Astrocyte of the cerebellum (primary cell): ENCODE measurements around the gene CHST11.

Experiments
- DNase-seq: peaks from one replicate; pipeline ENCODE4 v3.0.0-alpha.2; 2011; ENCODE audit warnings: low read depth
- H3K4me3 ChIP-seq: 2 replicates; pipeline ENCODE4 v1.5.1; 2011; ENCODE audit warnings: mild to moderate bottlenecking, low read depth, low read length, moderate library complexity
- CTCF ChIP-seq: IDR thresholded peaks from 2 replicates; pipeline ENCODE4 v1.5.1; 2012; ENCODE audit warnings: low read length, low read depth, moderate library complexity, mild to moderate bottlenecking; ENCODE audit errors: missing control alignments
- in situ Hi-C: cut with HindIII; loops from 2 replicates; pipeline ENCODE4 v1.10.0; 2017; ENCODE audit warnings: low sequenced_read_pairs

The CHST11 gene

GRCh38 chr12:104672096-104672445 is 215.3 kb downstream of the CHST11 start:
- H3K4me3 ChIP-seq = no peak overlapping the region
- in situ Hi-C loops = no loop called here
- TF ChIP-seq CTCF = no peak
- DNase-seq = no peak

DNA sequence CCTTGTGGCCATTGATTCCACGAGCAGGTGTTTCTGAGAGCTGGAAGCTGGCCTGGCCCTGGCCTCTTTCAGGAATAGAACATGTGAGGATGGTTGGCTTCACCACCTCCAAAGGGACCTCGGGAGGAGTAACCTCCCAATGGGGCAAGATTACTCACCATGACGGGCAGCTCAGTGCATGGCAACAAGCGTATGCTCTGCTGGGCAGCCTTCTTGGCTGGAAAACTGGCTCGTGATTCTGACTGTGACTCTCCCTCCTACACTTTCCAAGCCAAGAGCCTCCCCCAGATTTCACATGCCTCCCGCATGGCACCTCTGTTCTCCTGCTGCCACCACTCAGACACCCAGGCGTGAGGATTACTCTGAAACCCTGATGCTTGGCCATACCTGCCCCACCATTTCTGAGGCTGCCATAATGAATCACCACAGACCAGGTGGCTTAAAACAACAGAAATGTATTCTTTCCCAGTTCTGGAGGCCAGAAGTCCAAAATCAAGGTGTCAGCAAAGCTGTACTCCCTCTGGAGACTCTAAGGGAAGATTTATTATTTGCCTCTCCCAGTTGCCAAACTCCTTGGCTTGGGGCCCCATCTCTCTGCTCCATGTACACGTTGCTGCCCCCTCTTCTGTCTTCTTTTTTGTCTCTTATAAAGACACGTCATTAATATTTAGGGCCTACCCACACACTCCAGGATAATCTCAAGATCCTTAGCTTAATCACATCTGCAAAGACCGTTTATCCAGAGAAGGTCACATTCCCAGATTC is 215.9 kb downstream of the CHST11 start:
- in situ Hi-C loops = no loop called here
- no peak for DNase-seq
- TF ChIP-seq CTCF = no peak
- no peak overlapping the region for H3K4me3 ChIP-seq

DNA sequence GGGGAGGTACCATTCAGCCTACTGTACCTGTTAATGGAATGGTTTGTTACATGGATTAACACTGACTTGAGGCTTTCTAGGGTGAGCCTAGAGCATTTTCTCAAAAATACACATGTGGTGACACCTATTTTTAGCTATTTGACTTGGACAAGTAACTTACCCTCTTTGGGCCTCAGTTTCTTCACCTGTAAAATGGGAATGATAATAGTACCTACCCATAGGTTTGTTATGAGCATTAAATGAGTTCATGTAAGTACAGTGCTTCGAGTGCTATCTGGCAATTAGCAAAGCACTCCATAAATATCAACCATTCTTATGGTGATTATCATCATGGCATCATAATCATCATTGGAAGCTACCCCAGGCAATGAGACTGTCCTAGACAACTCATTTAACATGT is 216.5 kb downstream of the CHST11 start:
- DNase-seq = no peak
- no peak for TF ChIP-seq CTCF
- no peak overlapping the region for H3K4me3 ChIP-seq
- in situ Hi-C loops = no loop called here

- DNase-seq = no peak
- TF ChIP-seq CTCF = no peak
- in situ Hi-C loops = no loop called here
- no peak overlapping the region for H3K4me3 ChIP-seq
Measured at GRCh38 chr12:104673696-104674482, 217.1 kb downstream of the CHST11 start.

DNA sequence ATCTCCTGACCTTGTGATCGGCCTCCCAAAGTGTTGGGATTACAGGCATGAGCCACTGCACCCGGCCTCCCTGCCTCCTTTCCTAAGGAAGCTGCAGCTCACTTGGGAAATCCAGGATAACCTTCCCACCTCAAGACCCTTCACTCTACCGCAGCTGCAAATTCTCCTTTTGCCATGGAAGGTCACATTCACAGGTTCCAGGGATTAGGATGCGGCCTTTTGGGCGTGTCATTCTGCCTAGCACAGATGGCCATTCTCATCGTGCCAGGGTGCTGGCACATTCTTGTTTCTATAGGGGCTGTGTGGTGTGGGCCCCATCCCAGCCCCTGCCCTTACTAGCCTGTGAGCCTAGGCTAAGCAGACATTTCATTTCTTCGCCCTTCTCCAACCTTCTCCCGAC is 219.9 kb downstream of the CHST11 start:
- in situ Hi-C loops = no loop called here
- no peak overlapping the region for H3K4me3 ChIP-seq
- TF ChIP-seq CTCF = no peak
- DNase-seq = no peak

DNA sequence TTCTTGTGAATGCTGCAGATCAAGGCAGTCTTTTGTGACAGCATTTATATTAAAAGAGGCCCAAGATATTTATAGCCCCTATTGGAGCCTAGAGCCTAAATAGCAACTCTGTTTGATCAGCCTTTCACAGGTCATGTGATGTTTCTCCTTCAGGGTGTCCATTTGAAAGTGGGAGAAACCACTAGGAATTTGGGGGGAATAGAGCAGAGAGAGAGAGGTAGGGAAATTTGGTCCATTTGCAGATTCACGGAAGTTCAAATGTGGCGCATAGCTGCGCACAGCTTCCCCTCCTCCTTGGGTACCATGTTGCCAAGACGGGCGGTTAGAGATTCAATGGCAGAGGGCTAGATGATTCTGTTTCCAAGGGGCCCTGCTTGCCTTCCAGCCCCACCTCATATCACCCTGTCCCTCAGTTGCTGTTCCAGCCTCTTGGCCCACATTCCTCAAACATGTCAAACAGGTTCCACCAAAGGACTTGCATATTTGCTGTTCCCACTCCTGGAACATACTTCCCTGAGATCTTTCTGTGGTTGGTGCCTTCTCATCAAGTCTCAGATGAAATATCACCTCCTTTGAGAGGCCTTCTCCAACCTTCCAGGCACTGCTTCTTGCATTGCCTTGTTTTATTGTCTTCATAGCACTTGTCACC is 220.8 kb downstream of the CHST11 start:
- no peak for DNase-seq
- in situ Hi-C loops = no loop called here
- no peak overlapping the region for H3K4me3 ChIP-seq
- no peak for TF ChIP-seq CTCF
